Measurements from ENCODE around the gene KIF26B. TPM values are rescaled to one million over a fixed set of nuclear protein-coding genes. Genes with fewer than 3 reads are reported as not detected.

KIF26B gene
- total RNA-seq, 1 experiment from 2014 or later, result 0.04 TPM

GRCh38 chr1:245330951-245331350 lies 176.2 kb downstream of the KIF26B start:
- Histone ChIP-seq H3K27me3 (ENCODE audit: low read length) (peaks cover 78% of the 10 kb centered on the region), H3K9me2 (replicated peaks; ENCODE audit: low read length) (no peaks in the 10 kb centered on the region), H3K4me2 (ENCODE audit: low read length) (no peak overlapping the region), H2AFZ (ENCODE audit: low read length) (no peak overlapping the region), H3K4me3 (ENCODE audit: low read length) (no peak overlapping the region), H3K9me3 (ENCODE audit: low read length) (no peaks in the 10 kb centered on the region), H3K4me1 (ENCODE audit: insufficient read depth, low read length) (no peaks in the 10 kb centered on the region), H4K20me1 (ENCODE audit: low read length) (no peaks in the 10 kb centered on the region), H3K79me2 (ENCODE audit: low read length) (no peaks in the 10 kb centered on the region), H3K27ac (ENCODE audit: low read length) (no peak overlapping the region), H3K36me3 (ENCODE audit: low read depth, low read length) (no peaks in the 10 kb centered on the region), H3K9ac (ENCODE audit: low read length) (no peak overlapping the region), H3F3A (ENCODE audit: low read length, unreplicated experiment) (no peaks in the 10 kb centered on the region)
- no peak for DNase-seq
- TF ChIP-seq EZH2 (IDR thresholded peaks at IDR 0.05; ENCODE audit: low read length, unreplicated experiment) (no peak), CTCF (conservative IDR thresholded peaks at IDR 0.05; ENCODE audit: low read depth, low read length) (no peak), EZH2phosphoT487 (IDR thresholded peaks at IDR 0.05; ENCODE audit: borderline replicate concordance, low read length) (no peak)
- intact Hi-C loops (cut with micrococcal nuclease), result no loop called here
- CTCF ChIA-PET, result no interaction called here
- POLR2A ChIA-PET (ENCODE audit: unreplicated experiment), result no interaction called here
- no peak for ATAC-seq
- BruUV-seq (replicated peaks), result no TSS peak

GRCh38 chr1:245332085-245332484 lies 177.3 kb downstream of the KIF26B start:
- ChIA-PET POLR2A (ENCODE audit: unreplicated experiment) (no interaction called here), CTCF (no interaction called here)
- Histone ChIP-seq H3K36me3 (ENCODE audit: low read depth, low read length) (no peaks in the 10 kb centered on the region), H3K79me2 (ENCODE audit: low read length) (no peaks in the 10 kb centered on the region), H4K20me1 (ENCODE audit: low read length) (no peaks in the 10 kb centered on the region), H3K9me2 (replicated peaks; ENCODE audit: low read length) (no peaks in the 10 kb centered on the region), H3K9ac (ENCODE audit: low read length) (no peak overlapping the region), H3K27ac (ENCODE audit: low read length) (no peak overlapping the region), H3K4me3 (ENCODE audit: low read length) (no peak overlapping the region), H3K9me3 (ENCODE audit: low read length) (no peaks in the 10 kb centered on the region), H3K4me2 (ENCODE audit: low read length) (no peak overlapping the region), H3F3A (ENCODE audit: low read length, unreplicated experiment) (no peaks in the 10 kb centered on the region), H3K4me1 (ENCODE audit: insufficient read depth, low read length) (no peaks in the 10 kb centered on the region), H2AFZ (ENCODE audit: low read length) (no peak overlapping the region), H3K27me3 (ENCODE audit: low read length) (peaks cover 70% of the 10 kb centered on the region)
- intact Hi-C loops (cut with micrococcal nuclease), result no loop called here
- no peak for TF ChIP-seq EZH2 (IDR thresholded peaks at IDR 0.05; ENCODE audit: low read length, unreplicated experiment)
- TF ChIP-seq EZH2phosphoT487 (IDR thresholded peaks at IDR 0.05; ENCODE audit: borderline replicate concordance, low read length), result no peak
- TF ChIP-seq CTCF (conservative IDR thresholded peaks at IDR 0.05; ENCODE audit: low read depth, low read length), result no peak
- no peak for ATAC-seq
- BruUV-seq (replicated peaks), result no TSS peak
- no peak for DNase-seq

DNA sequence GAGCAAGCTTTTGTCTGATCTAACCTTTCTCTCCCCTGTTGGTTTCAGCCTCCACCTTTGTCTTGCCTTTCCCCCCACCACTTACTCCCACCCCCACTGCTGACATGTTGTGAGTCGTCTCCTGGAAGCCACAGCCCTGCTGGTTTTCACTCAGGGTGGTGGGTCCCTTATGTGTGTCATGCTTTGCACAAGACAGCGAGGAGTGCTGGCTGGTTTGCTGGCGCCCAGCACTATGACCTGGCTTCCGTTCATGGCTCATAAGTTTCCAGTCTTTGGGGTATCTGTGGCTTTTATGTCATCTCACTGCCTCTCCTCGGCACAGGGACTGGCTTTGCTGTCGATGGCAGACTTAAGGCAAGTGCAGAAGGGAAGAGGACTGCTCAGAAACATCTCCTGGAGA lies 177.7 kb downstream of the KIF26B start:
- Histone ChIP-seq H3K9ac (ENCODE audit: low read length) (no peak overlapping the region), H3K27ac (ENCODE audit: low read length) (no peak overlapping the region), H2AFZ (ENCODE audit: low read length) (no peak overlapping the region), H3K4me2 (ENCODE audit: low read length) (no peak overlapping the region), H3F3A (ENCODE audit: low read length, unreplicated experiment) (no peaks in the 10 kb centered on the region), H3K79me2 (ENCODE audit: low read length) (no peaks in the 10 kb centered on the region), H3K4me1 (ENCODE audit: insufficient read depth, low read length) (no peaks in the 10 kb centered on the region), H3K4me3 (ENCODE audit: low read length) (no peak overlapping the region), H4K20me1 (ENCODE audit: low read length) (no peaks in the 10 kb centered on the region), H3K9me3 (ENCODE audit: low read length) (no peaks in the 10 kb centered on the region), H3K9me2 (replicated peaks; ENCODE audit: low read length) (no peaks in the 10 kb centered on the region), H3K27me3 (ENCODE audit: low read length) (peaks cover 66% of the 10 kb centered on the region), H3K36me3 (ENCODE audit: low read depth, low read length) (no peaks in the 10 kb centered on the region)
- ChIA-PET POLR2A (ENCODE audit: unreplicated experiment) (no interaction called here), CTCF (no interaction called here)
- intact Hi-C loops (cut with micrococcal nuclease), result no loop called here
- ATAC-seq (no peak), DNase-seq (no peak)
- TF ChIP-seq CTCF (conservative IDR thresholded peaks at IDR 0.05; ENCODE audit: low read depth, low read length), result no peak
- no TSS peak for BruUV-seq (replicated peaks)
